Neural cell (in vitro differentiated cells): ENCODE results near the gene PER1.

Experiments used
- CTCF ChIP-seq: fragments of 450-650 bp; IDR thresholded peaks from 2 replicates; pipeline ENCODE4 v1.5.1; 2014; ENCODE audit warnings: antibody characterized with exemption, mild to moderate bottlenecking, moderate library complexity; ENCODE audit not compliant: poor library complexity, severe bottlenecking
- EP300 ChIP-seq: fragments of 450-650 bp; conservative IDR thresholded peaks from 2 replicates; pipeline ENCODE4 v1.6.1; 2014; ENCODE audit warnings: antibody characterized with exemption, mild to moderate bottlenecking, moderate library complexity; ENCODE audit not compliant: poor library complexity, severe bottlenecking
- POLR2AphosphoS5 ChIP-seq: IDR thresholded peaks from 2 replicates; pipeline ENCODE4 v1.6.1; 2012
- REST ChIP-seq: IDR thresholded peaks from 2 replicates; pipeline ENCODE4 v1.6.1; 2012; ENCODE audit warnings: borderline replicate concordance
- TAF1 ChIP-seq: IDR thresholded peaks from 2 replicates; pipeline ENCODE4 v1.6.1; 2012; ENCODE audit warnings: low read depth

GRCh38 chr17:8152112-8152775 lies at the start of gene PER1:
- no peak for TF ChIP-seq CTCF
- TF ChIP-seq POLR2AphosphoS5, result peak; percentile 99
- TF ChIP-seq REST, result peak; percentile 85
- peak; percentile 53 for TF ChIP-seq EP300
- TF ChIP-seq TAF1, result peak; percentile 85
